CD4-positive, alpha-beta T cell treated with Interleukin-17A for 1 hour (primary cell): ENCODE measurements around the gene PLPP3.
"Not testable (repeated sequence)": the region's sequence is repeated elsewhere in the genome, so short reads cannot be mapped to it uniquely, and the experiment has no call there.

ENCODE experiments used
- DNase-seq: peaks from one replicate; pipeline ENCODE4 v3.0.0-alpha.2; 2020

Gene PLPP3

DNA sequence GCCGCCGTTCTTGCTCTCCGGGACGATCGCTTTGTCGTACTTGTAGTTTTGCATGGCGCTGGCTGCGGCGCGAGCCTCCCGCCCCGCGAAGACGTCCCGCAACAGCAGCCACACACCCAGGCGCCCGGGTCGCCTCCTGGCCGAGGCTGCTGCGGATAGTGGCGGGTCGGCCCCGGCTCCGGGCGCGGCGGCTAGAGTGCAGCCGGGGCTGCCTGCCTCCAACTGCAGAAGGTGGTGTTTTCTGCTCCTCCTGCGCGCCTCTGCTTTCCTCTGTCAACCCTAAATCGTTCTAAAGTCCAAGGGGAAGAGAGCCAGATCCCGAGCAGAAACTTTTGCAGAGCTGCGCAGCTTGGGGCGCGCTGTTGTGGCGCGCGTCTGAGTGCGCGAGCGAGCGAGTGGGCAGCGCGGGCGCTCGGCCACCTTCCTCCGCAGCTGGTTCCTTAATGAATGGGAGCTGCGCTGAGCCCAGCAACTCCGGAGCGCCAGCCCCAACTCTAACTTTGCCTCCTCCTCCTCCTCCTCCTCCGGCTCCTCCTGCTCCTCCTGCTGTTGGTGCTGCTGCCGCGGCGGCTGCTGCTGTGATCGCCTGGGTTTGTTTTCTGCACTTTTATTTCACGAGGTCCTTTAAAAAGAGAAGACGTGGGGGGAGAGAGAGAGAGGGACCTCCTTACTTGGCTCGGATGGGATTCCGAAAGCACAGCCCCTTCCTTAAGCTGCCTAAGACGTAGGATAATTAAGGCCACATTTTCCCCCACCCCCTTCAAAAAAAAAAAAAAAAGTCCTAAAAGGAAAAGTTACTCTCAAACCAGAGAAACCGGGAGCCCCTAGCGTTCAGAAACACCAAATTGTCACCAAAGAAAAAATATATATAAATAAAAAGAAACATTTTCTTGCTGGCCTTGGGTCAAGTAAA lies at the start of gene PLPP3:
PLPP3 (minus strand) TSS at position 601 of the 913 bp plus-strand sequence; CDS start at position 54, 547 bp downstream.
- DNase-seq = no peak

DNA sequence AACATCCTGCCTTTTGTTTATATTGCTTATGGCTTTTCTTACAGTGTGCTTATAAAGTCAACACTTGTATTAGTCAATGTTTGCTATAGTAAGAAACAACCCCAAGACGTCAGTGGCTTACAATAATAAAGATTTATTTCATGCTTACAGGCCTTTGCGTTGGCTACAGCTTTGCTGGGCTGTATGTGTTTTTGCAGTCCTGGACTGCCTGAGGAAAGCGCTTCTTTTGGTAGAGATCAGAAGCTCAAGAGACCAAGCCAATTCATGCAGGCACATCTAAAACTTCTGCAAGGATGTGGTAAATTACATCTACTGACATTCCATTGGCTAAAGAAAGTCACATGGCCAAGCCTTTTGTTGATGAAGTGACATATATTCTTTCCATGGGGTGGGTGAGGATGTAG lies 48.3 kb upstream of the PLPP3 start:
- DNase-seq = no peak

DNA sequence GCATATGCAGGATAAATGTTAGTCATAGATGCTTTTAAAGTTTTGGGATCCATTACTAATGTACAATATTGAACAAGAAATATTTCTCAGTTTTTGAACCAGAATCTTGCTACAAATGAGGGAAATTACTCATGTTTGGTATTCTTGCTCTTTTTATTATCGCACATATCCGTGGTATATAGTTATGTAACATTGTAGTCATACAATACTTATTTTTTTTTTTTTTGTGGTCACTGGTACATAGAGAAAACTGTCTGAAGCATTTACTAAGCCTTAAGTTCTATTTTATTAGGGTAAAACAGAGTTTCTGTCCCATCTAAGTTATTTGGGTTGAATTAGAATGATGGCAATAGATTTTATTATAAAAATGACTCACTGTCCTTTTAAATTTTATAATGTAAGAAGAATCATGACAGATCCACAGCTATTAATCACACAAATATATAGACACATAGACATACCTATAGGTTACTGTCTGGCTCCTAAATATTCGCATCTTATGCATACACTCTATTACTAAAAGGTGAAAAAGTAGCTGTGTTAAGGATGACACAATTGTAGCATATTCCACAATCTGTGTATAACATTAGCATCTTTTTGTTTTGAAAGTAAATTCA lies 47.8 kb upstream of the PLPP3 start:
- DNase-seq = no peak

DNA sequence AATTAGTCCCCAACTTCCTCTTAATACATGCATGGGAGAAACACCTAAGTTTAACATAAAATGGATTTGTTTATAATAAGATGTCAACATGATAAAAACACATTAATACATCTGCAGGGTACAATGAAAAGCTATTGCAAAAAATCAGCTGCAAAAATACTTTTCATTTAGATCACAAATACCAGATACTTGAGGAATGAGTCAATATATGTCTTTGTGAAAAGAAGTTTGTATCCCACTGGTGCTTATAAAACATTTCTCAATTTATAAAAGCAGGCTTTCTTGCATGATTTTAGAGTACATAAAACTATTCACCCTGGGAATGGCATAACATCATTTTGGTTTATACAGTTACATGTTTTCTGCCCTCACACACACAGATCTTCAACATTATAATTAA lies 47.2 kb upstream of the PLPP3 start:
- no peak for DNase-seq

DNA sequence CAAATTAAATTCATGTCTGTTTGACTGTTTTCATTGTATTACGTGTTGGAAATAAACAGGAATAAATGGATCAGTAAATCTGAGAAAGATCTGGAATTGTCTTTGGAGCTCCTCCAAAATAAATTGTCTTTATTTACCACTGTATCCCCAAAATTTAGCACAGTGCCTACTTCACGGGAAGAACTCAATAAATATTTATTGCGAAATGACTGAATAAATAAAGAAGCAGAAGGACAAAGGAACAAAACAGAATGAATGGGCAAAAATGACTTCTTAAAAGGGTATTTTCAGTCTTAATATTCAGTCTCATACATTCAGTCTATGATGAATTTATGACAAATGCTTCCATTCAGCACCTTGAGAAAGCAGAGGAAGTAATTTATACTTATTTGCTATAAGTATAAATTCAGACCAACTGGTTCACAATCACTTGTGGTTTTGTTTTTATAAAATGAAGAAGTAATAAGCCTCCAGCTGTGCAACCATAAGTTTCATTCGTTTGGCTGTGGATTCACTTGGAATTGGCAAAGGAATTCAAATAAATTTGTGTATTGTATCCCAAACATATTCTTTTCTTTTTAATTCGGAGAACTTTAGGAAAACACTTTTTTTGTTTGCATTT lies 46.6 kb upstream of the PLPP3 start:
- no peak for DNase-seq

DNA sequence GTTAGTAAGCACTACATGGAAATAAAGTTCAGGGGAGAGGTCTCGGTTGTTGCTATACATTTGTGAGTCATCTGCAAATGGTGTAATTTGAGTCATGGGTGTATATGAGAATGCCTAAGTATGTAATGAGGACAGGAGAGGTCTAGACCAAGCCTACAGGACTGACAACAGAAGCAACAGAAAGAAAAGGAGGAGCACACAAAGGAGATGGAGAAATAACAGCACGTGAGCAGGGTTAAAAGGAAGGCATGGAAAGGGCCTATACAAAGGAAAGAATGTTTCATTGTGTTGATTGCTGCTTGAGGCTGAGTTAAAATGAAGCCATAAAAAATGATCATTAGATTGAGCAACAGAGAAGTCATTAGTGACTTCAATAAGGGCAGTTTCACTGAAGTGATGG lies 37.8 kb upstream of the PLPP3 start:
- DNase-seq = no peak

DNA sequence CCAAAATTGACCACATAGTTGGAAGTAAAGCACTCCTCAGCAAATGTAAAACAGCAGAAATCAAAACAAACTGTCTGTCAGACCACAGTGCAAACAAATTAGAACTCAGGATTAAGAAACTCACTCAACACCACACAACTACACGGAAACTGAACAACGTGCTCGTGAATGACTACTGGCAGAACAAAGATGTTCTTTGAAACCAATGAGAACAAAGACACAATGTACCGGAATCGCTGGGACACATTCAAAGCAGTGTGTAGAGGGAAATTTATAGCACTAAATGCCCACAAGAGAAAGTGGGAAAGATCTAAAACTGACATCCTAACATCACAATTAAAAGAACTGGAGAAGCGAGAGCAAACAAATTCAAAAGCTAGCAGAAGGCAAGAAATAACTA lies 31.4 kb upstream of the PLPP3 start:
- DNase-seq = not testable (repeated sequence)

DNA sequence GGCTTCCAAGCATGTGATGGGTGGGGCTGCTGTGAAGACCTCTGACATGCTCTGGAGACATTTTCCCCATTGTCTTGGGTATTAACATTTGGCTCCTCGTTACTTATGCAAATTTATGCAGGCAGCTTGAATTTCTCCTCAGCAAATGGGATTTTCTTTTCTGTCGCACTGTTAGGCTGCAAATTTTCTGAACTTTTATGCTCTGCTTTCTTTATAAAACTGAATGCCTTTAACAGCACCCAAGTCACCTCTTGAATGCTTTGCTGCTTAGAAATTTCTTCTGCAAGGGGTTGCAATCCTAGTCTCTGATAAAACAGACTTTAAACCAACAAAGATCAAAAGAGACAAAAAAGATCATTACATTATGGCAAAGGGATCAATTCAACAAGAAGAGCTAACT lies 30.7 kb upstream of the PLPP3 start:
- not testable (repeated sequence) for DNase-seq

DNA sequence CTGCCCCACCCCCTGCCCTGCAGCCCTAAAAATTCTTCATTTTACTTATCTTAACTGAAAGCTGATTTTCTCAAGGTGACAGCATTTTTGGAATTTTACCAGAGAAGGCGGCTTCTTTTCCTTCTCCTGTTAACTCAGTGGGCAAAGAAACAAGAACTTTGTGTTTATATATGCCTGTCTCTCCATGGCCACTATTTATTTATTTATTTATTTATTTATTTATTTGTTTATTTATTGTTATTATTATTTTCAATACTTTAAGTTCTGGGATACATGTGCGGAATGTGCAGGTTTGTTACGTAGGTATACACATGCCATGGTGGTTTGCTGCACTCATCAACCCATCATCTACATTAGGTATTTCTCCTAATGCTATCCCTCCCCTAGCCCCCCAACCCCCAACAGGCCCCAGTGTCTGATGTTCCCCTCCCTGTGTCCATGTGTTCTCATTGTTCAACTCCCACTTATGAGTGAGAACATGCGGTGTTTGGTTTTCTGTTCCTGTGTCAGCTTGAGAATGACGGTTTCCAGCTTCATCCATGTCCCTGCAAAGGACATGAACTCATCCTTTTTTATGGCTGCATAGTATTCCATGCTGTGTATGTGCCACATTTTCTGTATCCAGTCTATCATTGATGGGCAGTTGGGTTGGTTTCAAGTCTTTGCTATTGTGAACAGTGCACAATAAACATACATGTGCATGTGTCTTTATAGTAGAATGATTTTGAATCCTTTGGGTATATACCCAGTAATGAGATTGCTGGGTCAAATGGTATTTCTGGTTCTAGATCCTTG lies 16.2 kb upstream of the PLPP3 start:
- DNase-seq = not testable (repeated sequence)

DNA sequence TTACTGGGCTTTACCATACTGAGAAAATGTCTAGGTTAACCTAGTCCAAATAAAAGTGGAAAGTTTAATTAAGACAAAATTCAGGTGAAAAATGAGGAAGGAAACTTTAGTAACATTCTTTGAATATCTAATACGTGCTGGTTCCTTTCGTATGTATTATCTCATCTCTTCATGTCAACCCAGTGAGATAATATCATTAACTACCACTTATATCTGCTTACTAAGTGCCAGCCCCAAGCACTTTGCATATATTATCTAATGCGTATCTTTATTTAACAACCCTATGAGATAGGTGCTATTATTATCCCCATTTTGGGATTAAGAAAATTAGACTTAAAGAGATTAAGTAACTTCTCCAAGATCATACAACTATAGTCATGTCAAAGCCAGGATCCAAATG lies 12.5 kb upstream of the PLPP3 start:
- DNase-seq = no peak

DNA sequence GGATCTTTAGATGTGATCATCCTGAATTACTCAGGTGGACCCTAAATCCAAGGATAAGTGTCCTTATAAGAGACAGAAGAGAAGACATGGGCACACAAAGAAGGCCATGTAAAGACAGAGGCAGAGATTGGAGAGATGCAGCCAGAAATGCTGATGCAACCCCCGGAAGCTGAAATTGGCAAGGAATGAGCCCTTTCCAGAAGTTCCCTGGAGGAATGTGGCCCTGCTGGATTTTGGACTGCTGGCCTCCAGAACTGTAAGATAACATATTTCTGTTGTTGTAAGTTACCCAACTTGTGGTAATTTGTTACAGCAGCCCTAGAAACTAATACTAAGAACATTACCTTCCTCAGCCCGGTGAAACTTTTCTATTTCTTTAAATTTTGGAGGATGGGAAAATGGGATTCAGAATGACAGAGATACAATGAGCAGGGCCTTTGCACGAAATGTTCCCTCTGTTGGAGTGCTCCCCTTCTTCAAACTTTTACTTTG lies 11.2 kb upstream of the PLPP3 start:
- DNase-seq = no peak

DNA sequence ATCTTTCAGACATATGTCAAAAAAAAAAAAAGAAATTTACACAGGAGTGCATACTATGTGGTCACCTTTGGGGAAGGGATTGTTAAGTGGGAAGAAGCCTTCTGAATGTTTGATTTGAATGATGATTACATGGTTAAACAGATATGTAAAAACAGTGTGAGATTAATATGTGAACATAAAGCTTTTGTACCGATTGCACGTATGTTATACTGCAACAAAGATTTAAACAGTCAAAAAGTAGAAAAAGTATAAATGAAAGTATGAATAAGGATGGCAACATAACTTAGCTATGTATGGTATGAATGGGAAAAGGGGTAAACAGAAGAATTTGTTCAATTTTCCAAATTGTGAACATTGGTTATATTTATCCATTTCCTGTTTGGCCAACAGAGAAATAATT lies 10.0 kb upstream of the PLPP3 start:
- no peak for DNase-seq

DNA sequence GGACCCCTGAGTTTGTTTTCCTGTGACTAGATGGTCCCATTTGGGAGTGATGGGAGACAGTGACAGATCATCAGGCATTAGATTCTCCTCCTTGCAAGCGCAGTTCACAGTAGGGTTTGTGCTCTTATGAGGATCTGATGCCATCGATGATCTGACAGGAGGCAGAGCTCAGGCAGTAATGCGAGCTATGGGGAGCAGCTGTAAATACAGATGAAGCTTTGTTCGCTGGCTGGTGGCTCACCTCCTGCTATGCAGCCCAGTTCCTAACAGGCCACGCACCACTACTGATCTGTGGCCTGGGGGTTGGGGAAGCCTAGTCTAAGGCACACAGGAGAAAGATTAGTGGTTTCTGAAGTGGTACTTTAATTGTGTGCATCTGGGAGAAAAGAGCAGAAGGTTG lies 7.1 kb upstream of the PLPP3 start:
- no peak for DNase-seq

DNA sequence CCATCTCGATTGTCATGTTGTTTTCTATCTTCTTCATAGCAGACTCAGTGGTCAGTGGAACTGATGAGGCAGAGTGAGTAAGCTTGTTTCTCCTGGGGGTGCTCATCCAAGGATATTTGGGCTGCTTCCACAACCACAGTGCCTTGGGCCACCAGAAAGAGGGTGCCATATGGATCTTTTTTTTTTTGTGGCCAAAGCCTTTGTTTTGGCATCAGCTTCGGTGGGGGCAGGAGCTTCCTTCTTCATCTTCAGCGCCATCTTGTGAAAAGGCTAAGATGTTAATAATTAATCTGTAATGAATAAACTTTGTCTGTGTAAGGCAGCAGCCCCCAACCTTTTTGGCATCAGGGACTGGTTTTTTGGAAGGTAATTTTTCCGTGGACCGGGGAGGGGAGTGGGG lies 6.6 kb upstream of the PLPP3 start:
- no peak for DNase-seq

DNA sequence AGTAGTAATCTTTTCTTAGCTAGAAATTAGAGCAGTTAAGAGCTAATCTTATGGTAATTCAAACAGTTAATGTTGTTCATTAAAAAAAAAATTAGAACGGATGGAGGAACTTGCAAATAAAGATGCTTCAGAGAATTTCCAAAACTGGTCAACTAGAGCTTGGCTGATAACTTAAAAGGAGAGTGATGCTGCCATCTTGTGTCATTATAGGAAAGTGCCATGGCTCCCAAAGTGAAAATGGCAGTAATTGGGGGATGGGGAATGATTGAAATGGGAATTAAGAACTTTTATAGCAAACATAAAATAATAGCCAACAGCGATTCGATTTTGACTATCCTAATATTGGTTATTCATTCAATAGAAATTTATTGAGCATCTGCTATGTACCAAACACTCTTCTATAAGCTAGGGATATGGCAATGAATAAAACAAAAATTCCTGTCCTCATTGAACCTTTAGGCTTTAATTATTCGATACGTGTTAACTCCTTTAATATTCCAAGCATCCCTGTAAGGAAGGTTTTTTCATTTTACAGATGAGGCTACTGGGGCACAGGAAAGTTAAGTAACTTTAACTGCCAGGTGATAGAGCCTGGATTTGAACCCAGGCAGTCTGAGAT lies 5.7 kb upstream of the PLPP3 start:
- DNase-seq = no peak

DNA sequence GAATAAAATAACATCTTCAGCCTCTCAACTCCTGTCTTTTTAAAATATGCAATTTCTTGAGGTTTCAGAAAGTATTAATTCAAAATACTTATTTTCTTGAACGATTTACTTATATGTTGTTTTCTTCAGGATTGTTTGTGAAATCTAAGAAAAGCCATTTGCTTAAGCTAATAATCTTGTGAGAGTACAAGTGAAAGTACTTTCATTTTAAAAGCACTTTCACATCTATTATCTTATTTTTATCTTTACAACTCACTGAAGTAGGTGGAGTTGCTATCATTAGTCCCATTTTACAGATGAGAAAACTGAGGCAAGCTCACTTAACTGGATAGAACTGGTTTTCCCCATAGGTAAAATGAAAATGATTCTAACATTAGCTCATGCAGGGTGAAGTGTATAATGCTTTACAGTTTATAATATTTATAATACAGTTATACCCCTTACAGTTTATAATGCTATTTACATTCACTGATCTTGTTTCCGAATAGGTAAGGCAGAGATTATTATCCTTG lies 4.7 kb upstream of the PLPP3 start:
- DNase-seq = no peak

DNA sequence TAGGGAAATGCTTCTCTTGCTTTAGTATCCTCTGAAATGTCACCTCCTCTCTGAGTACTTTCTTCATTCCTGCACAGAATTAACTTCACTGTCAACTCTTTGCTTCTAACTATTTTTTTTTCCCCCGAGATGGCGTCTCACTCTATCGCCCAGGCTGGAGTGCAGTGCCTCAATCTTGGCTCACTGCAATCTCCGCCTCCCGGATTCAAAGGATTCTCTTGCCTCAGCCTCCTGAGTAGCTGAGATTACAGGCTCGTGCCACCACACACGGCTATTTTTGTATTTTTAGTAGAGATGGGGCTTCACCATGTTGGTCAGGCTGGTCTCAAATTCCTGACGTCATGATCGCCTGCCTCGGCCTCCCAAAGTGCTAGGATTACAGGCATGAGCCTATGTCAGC lies 1.4 kb upstream of the PLPP3 start:
- no peak for DNase-seq

DNA sequence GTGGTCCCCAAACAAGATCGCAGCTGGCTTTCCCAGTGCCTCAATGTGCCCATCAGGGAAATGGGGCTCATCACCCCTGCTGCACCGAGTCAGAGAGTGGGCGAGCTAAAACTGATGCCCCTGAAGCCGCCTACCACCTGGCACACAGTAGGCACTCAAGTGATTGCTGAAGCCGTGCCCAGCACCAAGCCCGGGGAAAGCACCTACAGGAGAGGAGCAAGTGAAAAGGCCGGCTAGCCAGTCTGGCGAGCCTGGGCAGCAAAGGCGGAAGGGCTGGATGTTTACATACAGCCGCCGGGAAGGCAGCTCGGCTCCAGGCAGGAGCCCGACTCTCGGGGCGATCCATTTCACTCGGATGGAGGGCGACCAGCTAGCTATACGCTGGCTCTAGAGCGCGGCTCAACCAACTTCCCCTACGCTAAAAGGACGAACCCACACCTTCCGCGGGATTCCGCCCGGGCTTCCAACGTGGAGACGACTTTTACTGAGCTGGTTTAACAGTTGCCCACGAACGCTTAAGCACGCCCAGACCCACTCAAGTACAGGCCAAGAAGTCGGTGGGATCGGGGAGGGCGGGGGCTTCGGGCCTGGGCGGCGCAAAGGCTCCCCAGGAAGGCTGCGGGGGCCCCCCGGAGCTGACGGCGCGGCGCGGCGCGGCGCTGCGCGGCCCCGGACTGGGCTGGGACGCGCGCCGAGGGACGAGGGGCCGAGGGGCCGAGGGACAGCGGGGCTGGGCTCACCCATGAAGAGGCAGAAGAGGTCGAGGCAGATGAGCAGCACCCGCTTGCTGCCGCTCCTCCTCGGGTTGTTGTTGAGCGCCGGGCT lies 1.0 kb downstream of the PLPP3 start:
- no peak for DNase-seq

DNA sequence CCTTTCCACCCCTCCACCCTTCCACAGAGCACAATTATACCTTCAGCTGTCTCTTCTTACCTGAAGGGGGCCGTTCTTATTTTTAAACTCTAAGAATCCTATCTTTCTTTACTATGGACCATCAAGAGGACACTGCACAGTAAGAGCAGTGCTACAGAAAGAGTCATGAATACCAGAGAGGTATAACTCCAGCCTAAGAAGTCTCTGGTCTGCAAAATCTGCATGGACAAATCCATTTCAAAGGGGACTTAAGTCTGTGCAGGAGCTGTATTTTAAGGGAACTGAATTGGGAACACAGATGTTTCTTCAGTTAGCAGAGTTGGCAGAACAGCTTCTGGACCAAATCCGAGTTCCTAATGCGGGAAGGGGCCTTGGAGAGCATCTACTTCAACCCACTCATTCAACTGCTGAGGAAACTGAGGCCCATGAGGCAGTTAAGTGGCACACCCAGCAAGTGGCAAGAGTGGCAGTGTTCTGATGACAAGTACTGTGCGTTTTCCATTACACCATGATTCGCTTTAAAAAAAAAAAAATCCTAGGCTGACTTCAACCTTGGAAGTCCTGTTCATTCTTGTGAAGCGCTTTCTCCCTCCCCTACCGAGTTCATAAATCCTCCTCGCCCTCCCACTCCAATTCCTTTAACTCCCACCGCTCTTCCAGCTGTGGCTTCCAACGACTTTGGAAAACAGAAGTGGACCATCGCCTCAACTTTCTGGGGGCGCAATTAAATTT lies 1.8 kb downstream of the PLPP3 start:
- no peak for DNase-seq

DNA sequence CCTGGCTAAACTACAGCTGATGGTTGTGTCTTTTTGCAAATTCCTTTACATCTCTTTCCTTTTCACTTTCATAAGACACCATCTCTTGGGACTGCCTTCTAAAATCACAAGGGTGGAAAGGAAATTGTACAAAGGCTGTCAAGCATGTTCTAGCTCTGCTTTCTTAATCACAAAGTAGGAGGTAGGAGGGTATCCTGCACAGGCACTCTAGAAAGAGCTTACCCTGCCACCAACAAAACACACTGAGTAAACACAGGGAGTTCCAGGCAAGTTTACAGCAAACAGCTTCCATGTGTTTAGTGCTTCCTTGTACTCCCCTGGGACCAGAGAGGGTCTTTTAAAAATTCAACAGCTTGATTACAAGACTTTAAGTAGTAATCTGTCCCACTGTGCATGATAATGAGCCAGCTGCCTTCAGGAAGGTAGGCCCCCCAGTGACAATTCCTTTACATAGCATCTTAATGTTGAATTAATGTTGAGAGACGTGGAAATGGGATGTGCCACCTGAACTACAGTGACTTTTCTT lies 2.4 kb downstream of the PLPP3 start:
- DNase-seq = no peak
